Metanephros (tissue), 2 donors: ENCODE measurements around the gene BAHCC1. TPM values are rescaled to one million over a fixed set of nuclear protein-coding genes. Genes with fewer than 3 reads are reported as not detected.

Source experiments
- small RNA-seq: library from RNA; depleted of rRNA; stranded (forward); fragments of <200 nt; gene quantifications from one replicate; pipeline ENCODE3, GENCODE V24; 2014; ENCODE audit warnings: low replicate concordance
- total RNA-seq: library from RNA; depleted of rRNA; stranded (reverse); fragments of >200 nt; gene quantifications from one replicate; pipeline ENCODE4 v1.2.3, GENCODE V29; 2014

Gene BAHCC1
- total RNA-seq: 25.2 TPM

GRCh38 chr17:81394921-81395599 lies at the start of gene BAHCC1:
Gene BAHCC1 (plus strand): TSS chr17:81395457. CDS start chr17:81399740, 4,283 bp downstream.

DNA sequence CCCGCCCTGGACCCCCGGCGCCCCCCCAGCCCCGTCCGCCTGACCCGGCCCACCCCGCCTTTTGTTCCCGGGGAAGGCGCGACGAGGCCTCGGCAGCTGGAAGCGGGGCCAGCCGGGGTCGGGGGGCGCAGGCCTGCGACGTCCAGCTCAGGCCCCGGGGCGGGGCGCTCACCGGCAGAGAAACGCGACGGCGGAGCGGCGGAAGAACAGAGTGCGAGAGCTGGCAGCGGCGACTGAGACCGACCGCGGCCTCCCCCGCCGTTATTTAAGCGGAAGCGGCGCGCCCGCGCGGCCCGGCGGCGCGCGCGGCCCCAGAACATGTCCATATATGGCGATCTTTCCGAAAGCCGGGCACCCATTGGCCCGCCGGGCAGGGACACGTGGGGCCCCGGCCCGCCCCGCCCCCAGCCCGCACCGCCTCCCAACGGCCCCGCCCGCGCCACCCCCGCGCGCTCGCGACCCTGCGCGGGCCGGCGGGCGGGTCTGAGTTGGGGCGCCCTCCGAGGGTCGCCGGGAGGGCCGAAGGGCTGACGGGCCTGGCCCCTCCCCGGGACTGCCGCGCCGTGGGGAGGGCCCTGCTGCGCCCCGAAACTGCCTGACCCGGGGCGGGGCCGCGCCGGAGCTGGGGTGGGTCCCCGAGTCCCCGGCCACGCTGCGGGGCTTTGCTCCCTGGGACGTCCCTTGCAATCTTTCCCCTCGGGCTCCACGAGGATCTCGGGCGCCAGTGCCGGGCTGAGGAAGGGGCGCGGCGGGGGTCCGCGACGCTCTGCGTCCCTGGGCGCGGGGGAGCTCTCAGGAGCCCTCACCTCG lies 117.5 kb downstream of the BAHCC1 start, which contains the start of gene ACTG1:
TSS of gene ACTG1 (minus strand) at position 238 of the 810 bp plus-strand sequence. CDS start 445 bp downstream, outside the sequence.

Small RNA genes within 50 kb of the gene (small RNA-seq; reads per million reads assigned to genes)
- 0.14 reads per million for gene MIR3186
- not detected for gene MIR4740

Other genes starting within 250 kb of the BAHCC1 start
- gene PVALEF, start 229.9 kb upstream of the BAHCC1 start, total RNA-seq: not detected
- gene AATK, start 229.2 kb upstream of the BAHCC1 start, total RNA-seq: 3.2 TPM
- 16.8 TPM for gene CEP131, start 172.5 kb upstream of the BAHCC1 start, total RNA-seq
- gene TEPSIN, start 156.4 kb upstream of the BAHCC1 start, total RNA-seq: 34.7 TPM
- 23.3 TPM for gene NDUFAF8, start 156.1 kb upstream of the BAHCC1 start, total RNA-seq
- 63.1 TPM for gene SLC38A10, start 100.2 kb upstream of the BAHCC1 start, total RNA-seq
- gene ACTG1, start 117.3 kb downstream of the BAHCC1 start, total RNA-seq: 5,181 TPM
- 4.1 TPM for gene FSCN2, start 132.9 kb downstream of the BAHCC1 start, total RNA-seq
- 29.5 TPM for gene FAAP100, start 156.9 kb downstream of the BAHCC1 start, total RNA-seq
- 55.6 TPM for gene NPLOC4, start 241.7 kb downstream of the BAHCC1 start, total RNA-seq
- gene TSPAN10, start 241.7 kb downstream of the BAHCC1 start, total RNA-seq: 3.9 TPM